ENCODE results near the gene SCD5.

The SCD5 gene

DNA sequence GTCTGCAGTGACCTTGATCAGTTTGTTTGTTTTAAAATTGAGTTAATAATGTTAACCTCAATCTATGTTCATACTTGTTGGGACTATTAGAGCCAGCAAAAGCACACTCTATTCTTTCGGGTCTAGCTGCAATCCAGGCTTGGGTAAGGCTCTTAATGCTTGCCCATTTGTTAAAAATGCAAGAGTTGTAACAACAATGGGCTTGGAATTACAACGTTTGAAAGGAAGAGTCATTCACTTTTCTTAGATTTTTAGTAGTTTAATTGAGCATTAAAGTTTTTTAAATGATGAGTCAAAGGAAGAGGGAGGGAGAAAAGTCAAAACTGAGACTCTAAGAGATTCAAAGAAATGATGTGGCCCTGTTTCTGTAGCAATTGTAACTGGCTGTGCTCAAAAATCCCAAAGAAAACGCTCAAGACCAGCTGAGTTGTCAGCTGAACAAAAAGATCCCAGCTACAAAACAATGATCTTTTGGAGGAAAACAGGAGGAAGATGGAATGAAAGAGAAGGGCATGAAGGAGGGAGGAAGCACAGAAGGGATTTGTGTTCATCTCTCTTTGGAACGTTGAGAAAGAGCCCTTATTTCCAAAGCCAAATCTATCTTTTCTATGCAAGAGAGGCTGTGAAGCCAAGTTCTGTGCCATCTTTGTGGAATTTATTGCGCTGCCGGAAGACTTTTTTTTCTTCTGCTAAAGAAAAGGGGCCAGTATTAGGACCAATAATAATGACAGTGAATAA, 5.5 kb downstream of the SCD5 start:
- DNase-seq, result no peak

DNA sequence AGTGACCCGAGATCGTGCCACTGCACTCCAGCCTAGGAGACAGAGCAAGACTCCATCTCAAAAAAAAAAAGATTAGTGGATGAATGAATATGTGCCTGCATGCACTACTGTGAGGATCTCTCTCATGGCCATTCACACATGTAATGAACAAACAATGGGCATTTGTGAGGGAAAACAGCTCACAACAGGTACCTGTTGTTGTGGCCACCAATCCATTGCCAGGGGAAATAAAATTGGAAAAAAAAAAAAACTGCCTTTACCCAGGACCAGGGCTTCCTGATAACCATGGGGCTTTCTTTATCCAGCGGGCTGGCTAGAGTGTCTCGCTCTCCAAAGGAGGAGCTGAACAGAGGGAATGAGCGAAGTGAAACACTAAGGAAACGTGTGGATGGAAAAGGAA, 7.4 kb downstream of the SCD5 start:
- DNase-seq, result no peak

DNA sequence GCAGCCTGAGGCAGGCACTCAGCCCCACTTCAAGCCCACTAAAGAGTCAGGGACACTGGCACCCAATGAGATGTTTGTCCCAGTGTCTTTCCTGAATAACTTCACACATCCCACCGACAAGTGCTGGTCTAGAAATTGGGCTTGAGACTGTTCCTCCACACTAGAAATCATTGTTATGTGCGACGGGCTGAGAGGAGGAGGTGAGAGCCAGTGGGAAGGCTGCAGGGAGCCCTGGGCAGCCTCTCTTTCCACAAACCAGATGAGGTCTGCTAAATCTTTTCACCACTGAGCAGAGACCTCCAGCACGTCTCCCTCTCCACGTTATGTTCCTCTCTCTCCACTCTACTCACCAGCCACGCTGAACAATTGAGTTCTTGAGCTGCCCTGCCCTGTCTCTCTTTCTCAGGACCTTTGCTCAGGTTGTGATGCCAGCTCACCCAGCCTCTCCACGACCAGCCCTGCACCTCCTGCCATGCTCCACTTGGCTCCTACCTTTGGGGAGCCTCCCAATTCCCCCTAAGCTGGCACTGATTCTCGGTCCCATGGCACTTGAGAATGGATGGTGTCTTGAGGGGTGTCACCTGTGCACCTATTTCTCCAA, 8.4 kb downstream of the SCD5 start:
- no peak for DNase-seq

DNA sequence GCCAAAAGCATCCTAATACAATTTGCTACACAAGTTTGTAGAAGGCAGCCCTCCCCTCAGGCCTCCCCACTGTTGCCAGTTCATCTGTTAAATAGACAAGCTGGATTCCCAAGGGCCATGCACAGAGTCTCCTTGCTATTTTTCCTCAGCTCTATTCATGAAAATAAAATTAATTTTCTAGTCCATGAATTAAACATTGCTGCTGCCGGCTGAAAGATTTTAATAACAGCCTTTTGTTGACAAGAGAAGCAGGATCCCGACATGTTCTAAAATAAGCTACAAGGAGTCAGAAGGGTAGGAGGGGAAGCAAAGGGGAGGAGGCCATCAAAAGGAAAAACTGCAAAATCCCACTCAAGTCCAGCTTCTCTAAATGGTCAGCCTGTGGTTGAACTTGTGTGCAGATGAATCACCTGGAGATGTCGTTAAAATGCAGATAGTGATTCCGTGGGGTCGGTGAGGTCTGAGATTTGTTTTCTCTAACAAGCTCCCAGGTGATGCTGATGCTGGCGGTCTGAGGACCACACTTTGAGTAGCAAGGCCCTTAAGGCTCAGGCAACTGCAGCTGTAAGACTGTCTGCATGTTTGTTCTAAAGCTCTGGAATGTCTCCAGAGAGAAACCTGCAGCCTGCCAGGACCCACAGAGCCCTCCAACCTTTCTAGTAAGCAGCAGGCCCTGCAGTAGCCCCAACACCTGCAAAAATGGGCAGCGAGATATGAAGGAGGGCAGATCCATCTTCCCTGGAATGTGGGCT, 9.4 kb downstream of the SCD5 start:
- no peak for DNase-seq

DNA sequence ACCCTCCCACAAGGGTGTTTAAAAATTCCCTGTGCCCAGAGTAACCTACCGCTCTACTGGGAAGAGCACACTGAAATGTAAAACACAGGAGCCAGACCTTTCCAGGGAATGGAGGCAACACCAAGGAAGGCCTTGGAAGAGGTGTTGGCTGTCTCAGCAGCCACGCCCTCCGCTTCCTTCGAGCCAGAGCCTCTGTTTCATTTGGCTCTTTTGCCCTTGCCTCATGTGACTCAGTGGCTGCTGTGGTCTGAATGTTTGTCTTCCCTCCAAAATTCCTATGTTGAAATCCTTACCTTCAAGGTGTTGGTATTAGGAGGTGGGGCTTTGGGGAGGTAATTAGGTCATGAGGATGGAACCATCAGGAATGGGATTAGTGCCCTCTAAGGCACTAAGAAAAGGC, 11.3 kb downstream of the SCD5 start:
- DNase-seq, result no peak

DNA sequence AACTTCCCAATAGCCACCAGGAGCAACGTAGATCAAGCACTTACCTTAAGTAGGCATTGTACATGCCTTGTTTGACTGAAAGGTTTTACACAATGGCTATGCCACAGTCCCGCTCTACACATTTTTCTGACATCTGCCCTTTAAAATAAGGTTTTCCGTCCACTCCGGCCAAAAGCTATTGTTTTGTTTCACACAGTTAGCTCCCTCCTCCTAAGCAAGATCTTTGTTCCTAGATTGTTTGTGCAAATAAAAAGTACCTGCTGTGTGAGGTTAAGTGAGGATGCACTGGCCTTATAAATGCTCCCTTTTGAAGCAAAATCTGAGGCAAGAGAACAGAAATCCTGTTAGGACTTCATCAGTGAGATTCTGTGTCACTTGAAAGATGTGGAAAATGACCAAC, 11.8 kb downstream of the SCD5 start:
- no peak for DNase-seq

DNA sequence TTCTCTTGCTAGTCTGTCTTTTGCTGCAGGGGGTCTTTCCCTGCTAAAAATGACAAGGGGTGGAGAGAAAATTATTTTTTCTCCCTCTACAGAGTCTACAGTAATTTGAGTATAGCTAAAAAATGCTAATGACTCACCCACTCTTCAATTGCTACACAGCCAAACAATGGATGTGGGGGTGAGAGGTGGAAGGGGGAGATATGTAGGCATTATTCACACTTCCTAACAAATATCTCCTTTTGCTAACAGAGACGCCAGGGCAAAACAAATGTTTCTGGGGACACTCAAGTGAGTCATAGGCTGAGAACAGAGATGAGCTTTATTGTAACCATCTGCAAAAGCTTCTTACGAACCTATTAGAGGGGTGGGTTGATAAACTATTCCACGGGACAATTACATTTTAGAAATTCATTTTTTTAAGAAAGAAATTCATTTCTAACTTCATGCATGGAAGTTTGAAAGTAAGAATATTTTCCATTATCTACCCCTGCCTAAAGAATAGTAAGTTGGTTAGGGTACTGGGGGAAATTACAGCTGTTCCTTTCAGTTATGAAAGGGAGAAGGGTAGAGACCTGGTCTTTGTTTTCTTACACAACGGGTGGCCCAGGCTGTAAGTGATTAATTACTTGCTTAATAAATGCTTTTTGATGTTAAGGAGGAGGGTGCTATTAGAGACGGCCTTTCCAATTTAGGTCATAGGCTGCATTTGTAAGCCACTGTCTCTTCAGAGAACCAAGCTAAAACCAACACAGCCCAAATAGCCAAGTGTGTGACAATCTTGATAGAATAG, 12.8 kb downstream of the SCD5 start:
- DNase-seq, result no peak

DNA sequence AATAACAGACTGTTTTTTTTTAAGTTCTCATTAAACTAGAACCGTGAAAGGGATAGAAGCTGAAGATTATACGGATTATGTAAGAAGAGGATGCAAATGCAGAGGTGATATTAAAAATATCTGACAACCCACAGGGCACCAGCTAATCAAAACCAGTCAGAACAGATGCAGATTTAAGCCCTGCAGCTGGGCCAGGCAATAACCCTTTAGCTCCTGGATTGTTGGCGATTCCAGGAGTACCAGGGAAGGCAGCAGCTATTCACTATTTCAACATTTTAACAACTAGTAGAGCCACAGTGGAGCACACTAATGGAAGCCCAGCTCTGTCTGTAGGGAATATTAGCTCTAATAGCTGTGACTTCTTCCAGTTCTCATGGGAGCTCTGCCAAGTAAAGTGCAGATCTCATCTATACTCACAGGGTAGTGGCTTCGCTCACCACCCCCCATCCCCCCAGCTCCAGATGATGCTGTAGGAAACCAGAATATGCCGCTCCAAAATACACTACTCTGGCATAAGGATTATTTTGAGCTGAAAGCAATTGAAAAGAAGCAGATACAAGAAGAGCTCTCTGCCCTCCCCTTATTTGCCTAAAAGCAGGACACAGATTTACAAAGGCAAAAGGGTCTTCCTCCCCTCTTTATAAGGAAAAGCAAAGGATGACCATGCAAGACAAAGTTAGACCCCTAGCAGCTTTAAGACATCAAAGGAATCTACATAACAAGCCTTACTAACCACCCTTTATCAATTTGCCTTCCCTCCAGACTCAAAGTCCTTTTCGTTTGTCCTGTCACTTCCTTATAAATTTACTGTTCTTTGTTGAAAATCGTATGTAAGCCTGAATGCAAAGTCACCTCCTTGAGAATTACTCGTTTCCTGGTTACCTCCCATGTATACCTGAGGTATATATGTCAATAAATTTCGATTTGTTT, 13.7 kb downstream of the SCD5 start:
- no peak for DNase-seq

DNA sequence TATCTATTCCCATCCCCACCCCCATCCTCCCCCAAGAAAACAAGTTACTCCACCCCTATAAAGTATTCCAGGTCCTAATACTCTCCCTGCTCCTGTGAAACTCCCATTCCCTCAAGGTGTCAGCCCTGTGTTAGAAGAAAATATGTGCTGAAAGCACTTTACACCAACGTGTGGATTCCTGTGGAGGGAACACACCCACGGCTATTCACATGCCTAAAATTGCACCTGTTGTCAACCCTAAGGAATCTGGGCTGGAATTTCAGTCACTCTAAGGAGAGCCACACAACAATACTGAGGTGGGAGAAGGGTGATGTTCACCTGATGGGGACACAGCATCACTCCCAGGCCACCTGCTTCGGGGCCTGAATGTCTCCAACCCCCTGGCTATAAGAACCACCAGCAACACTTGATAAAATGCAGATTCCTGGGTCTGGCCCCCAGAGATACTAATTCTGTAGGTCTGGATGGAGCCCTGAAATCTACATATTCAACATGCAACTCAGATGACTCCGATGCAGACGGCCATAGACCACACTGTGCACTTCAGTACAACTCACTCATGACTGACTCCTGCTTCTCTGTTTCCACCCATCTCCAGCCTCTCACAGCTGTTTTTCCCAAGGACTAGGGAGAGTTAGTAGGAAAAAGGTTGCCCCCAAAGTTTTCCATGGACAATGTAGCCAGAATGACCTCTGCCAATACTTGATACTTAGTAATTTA, 15.8 kb downstream of the SCD5 start:
- no peak for DNase-seq

DNA sequence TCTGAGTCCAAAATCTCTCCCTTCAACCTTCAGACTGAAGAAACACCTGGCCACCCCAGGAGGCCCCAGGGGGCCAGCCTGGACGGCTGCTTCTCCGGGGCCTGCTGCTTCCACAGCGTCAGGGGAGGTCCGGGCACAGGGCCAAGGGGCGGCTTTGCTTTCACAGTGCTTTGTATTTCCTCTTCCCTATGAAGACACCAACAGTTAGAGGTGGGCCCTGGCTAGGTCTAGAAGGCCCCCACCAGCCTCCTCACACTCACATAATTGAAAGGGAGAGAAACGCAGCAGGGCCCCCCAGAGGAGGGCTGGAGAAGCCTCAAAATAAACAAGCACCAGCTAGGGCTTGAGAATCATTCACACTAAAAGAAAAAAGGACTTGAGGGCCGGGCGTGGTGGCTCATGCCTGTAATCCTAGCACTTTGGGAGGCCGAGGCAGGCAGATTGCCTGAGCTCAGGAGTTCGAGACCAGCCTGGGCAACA, 17.8 kb downstream of the SCD5 start:
- DNase-seq, result no peak

DNA sequence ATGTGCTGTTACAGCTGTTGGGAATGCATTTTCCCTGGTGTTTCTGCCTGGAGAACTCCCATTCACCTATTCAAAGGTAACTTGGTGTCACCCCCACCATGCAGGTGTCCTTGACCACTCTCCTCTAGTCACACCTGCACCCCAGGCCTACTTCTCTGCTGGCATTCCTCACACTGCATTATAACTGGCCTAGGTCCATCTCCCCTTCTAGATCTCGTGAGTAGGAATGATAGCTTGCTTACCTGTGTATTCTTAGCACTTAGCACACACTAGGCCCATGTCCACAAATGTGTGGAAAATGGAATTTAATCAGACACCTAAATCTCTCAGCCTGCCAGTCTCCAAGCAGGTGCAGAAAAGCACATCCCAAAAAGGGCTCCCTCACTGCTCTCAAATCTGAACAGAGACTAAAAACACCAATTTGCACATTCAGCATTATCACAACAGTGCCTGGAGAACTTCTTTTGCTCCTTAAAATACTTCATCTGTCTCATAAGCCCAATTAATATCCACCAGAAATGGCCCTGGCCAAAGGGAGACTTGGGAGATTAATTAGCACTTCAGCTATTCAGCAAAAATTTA, 18.3 kb downstream of the SCD5 start:
- no peak for DNase-seq

DNA sequence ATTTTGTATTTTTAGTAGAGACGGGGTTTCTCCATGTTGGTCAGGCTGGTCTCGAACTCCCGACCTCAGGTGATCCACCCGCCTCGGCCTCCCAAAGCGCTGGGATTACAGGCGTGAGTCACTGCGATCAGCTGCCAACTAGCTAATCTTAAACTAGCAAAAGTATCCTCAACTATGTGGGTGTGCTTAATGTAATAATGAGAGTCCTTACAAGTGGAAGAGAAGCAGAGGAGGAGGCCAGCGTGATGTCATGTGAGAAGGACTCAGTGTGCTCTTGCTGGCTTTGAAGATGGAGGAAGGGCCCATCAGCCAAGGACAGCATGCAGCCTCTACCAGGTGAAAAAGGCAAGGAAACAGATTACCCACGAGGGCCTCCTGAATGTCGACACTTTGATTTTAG, 19.6 kb downstream of the SCD5 start:
- no peak for DNase-seq

DNA sequence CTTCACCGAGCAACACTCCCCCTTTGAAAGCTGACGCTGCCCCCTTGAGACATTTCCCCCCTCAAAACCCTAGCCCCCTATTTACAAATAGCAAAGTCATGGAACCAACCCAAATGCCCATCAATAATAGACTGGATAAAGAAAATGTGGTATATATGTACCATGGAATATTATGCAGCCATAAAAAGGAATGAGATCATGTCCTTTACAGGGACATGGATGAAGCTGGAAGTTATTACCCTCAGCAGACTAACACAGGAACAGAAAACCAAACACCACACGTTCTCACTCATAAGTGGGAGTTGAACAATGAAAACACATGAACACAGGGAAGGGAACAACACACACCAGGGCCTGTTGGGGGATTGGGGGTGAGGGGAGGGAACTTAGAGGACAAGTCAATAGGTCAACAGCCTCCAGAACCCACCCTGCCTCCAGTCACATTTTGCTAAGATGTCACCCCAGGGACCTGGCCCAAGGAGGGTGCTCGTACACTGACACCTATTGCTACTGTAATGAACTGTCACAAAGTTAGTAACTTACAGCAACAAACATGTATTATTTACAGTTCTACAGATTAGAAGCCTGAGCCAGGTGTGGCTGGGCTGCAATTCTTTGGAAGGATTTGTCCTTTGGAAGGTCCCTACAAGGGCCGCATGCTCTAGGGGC, 20.6 kb downstream of the SCD5 start:
- no peak for DNase-seq

DNA sequence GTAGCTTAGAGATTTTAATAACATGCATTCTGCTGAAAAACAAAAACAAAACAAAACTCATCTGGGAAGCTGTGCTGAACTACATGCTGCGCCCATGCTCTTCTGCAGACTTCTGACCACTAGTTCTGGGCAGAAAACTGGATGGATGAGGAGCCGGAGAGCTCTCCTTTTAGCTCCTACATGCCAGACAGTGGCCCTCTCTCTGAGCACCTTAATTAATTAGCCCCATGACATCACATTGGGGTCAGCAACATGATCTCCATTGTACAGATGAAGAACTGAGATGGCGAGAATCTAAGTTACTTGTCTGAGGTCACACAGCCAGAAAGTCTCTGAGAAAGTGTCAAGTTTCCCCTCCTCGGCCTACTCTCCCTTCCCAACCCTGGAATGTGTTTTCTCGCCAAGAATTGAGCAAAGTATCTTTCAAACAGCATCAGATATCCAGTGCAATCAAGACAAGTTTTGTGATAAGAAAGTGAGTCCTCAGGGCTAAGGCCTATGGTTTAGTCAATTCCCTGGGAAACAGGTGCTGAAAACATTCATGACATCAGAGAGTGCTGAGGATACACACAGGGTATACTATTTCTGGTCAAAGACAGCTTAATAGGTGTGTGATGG, 21.6 kb downstream of the SCD5 start:
- DNase-seq, result no peak

DNA sequence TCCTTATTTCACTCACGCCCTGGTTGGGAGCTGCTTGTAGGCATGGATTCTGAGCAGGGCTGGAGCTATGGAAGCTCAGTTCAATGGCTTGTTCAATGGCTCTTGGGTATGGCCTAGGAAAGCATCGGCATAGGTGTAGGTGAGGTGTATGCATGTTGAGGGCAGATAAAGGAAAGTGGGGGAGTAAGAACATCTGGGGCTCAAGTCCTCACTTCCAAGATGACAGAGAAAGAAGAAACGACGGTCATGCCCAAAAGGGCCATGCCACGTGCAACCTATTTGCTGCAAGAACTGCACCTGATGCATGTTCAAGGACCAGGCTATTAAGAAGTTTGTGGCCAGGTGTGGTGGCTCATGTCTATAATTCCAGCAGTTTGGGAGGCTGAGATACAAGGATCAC, 23.4 kb downstream of the SCD5 start:
- DNase-seq, result no peak

DNA sequence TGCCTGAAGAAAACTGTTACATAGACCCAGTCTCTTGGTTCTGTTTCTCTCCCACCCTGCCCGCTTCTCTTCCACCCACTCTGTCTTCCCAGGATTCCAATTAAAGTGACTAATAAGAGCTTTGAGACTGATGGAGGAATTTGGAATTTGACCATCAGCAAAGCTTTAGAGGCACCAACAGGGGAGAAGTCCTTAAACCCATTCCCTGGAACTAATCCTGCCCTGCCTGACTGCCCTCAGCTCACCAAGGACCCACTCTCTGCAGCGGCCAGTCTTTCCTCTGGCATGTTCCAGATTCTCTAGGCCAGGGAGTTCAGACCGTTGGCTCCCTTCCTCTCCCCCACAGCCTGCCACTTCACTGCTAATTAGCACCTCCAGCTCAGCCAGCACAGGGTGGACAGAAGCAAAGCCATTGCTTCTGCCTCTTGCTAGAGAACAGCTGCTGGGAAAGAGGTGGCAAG, 23.9 kb downstream of the SCD5 start:
- no peak for DNase-seq

DNA sequence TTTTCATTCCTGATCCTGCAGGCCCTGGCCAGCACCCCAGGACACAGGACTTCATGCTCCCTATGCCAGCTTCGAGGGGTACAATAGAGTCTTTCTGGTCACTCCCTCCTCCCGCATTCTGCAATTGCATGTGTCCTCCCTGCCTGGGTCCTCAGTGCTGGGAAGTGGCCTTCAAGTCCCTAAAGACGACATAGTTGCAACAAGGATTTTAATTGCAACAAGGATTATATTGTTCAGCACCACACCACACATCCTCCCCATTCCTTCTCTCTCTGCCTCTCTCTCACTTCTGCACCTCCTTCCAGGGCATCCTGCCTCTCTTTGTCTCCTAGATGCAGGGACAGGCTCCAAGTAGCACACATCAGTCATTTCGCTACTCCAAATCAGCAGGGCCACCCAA, 25.5 kb downstream of the SCD5 start:
- DNase-seq, result no peak

DNA sequence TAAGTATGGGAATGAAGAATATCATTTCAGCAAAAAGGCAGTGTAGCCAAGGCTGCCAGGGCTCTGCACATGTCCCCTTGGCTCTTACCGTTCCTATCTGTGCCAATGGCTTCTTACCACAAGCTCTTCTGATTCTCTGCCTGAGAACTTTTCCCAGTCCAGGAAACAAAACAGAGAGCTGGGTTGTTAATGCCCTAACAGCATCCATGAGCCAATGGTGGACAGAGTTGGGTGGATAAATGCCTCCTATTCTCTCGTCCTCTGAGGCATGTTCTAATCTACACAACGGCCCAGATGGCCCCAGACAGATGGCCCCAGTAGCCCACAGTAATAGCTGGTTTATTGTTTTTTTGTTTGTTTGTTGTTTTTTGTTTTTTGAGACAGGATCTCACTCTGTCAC, 28.0 kb downstream of the SCD5 start:
- no peak for DNase-seq

DNA sequence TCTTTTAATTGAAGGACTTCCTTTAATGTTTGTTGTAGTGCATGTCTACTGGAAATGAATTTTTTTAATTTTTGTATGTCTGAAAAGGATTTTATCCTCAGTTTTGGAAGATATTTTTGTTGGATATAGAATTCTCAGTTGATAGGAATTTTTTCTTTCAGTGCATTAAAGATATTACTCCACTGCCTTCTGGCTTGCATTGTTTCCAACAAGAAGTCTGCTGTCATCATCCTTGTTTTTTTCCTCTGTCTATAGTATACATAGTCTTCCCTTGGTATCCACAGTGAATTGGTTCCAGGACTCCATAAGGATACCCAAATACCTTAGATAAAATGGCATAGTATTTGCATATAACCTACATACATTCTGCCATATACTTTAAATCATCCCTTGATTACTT, 33.5 kb downstream of the SCD5 start:
- no peak for DNase-seq

DNA sequence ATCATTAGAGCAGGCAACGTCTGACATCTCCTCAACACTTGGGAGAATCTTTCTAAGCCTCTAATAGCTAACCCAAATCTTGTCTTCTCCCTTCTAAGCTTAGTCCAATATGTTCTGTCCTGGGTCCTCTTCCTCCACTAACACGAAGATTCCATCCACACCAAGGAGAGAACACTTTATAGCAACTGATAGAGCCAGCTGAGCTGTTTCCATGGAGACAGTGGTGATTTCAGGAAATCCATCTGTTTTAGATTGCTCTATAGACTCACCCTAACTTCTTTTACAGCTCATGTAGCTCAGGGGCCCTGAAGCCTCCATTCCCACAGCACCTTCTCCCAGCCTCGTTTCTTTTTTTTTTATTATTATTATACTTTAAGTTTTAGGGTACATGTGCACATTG, 37.4 kb downstream of the SCD5 start:
- no peak for DNase-seq
